ENCODE results near the gene NELL1. TPM values are rescaled to one million over a fixed set of nuclear protein-coding genes. Genes with fewer than 3 reads are reported as not detected.

The NELL1 gene
- total RNA-seq, 1 experiment from 2014 or later = 0.22 TPM

GRCh38 chr11:21396342-21397008, 727.1 kb downstream of the NELL1 start:
- Mint-ChIP-seq H3K9me3 (no peaks in the 10 kb centered on the region), H3K27ac (no peak overlapping the region), H3K4me1 (peaks cover 0 to 1% of the 10 kb centered on the region in 2 experiments; a peak in 1 of 4 replicates), H3K4me3 (no peak overlapping the region), H3K36me3 (ENCODE audit: insufficient read depth in 1 of 3, low read depth in 3 of 3) (no peaks in the 10 kb centered on the region), H3K27me3 (ENCODE audit: low read depth) (no peaks in the 10 kb centered on the region)
- H2BK15ac ChIP-seq (ENCODE audit: low read depth, low read length) = no peak overlapping the region
- TF ChIP-seq CTCF (conservative IDR thresholded peaks at IDR 0.05) = no peak
- no peaks in the 10 kb centered on the region for H4K20me1 ChIP-seq (ENCODE audit: control insufficient read depth, insufficient read depth, insufficient read length)
- H3K23me2 ChIP-seq (ENCODE audit: insufficient read length, low read depth, low read length, poor library complexity, severe bottlenecking) = no peaks in the 10 kb centered on the region
- H3K79me2 ChIP-seq (ENCODE audit: insufficient read depth, low read length) = no peaks in the 10 kb centered on the region
- no peak overlapping the region for H4K8ac ChIP-seq (replicated peaks; ENCODE audit: insufficient read length, low read depth, low read length)
- no peak overlapping the region for H3K18ac ChIP-seq (ENCODE audit: insufficient read length, low read depth, low read length)
- H3K79me1 ChIP-seq (ENCODE audit: insufficient read depth, low read depth, low read length, poor library complexity, severe bottlenecking) = no peaks in the 10 kb centered on the region
- no peak overlapping the region for H2BK12ac ChIP-seq (ENCODE audit: insufficient read length, low read depth, low read length)
- DNase-seq = no peak
- no peaks in the 10 kb centered on the region for H3K4me1 ChIP-seq (ENCODE audit: insufficient read depth, low read length)
- H2BK120ac ChIP-seq (ENCODE audit: low read depth, low read length, poor library complexity, severe bottlenecking) = no peak overlapping the region
- H4K5ac ChIP-seq (ENCODE audit: insufficient read length, low read depth, low read length) = no peak overlapping the region
- H3K9ac ChIP-seq (ENCODE audit: extremely low read depth, insufficient read length, low read length) = no peak overlapping the region
- H3T11ph ChIP-seq (ENCODE audit: low read length) = no peak overlapping the region
- no peak overlapping the region for H3K4me2 ChIP-seq (ENCODE audit: insufficient read depth, insufficient read length, low read length)
- WGBS (ENCODE audit: extremely low coverage, insufficient read length, low lambda C conversion rate) = no CpG with 5 or more reads among the region's 5 CpGs
- H3K14ac ChIP-seq (ENCODE audit: insufficient read depth, low read length) = no peak overlapping the region
- H2BK5ac ChIP-seq (ENCODE audit: insufficient read length, low read length) = no peak overlapping the region
- no peak overlapping the region for H2AK5ac ChIP-seq (ENCODE audit: insufficient read length, low read length)
- no peaks in the 10 kb centered on the region for H3K9me3 ChIP-seq (ENCODE audit: control insufficient read depth, low read depth, low read length)
- no peak overlapping the region for H4K91ac ChIP-seq (ENCODE audit: insufficient read length, low read depth, low read length)
- H2AFZ ChIP-seq (ENCODE audit: low read length) = no peak overlapping the region
- H3K56ac ChIP-seq (ENCODE audit: insufficient read length, low read depth, low read length) = no peak overlapping the region
- no peak overlapping the region for H3K4ac ChIP-seq (ENCODE audit: low read depth, low read length)
- H3K27ac ChIP-seq (ENCODE audit: insufficient read length, low read depth, low read length) = no peak overlapping the region
- H3K23ac ChIP-seq (ENCODE audit: insufficient read length, low read depth, low read length) = no peak overlapping the region
- no peak overlapping the region for H2BK20ac ChIP-seq (ENCODE audit: low read depth, low read length, poor library complexity, severe bottlenecking)
- no peaks in the 10 kb centered on the region for H3K27me3 ChIP-seq (ENCODE audit: insufficient read depth, low read length)

All from H9 (cell line).